Neural cell (in vitro differentiated cells): Measurements from ENCODE around the gene NAA35.

Experiments used
- EP300 ChIP-seq: fragments of 450-650 bp; conservative IDR thresholded peaks from 2 replicates; pipeline ENCODE4 v1.6.1; 2014; ENCODE audit warnings: antibody characterized with exemption, mild to moderate bottlenecking, moderate library complexity; ENCODE audit not compliant: poor library complexity, severe bottlenecking
- EZH2 ChIP-seq: fragments of 200-600, 300-800 bp; shearing (Covaris generic), sonication (generic); IDR thresholded peaks from 2 replicates; pipeline ENCODE4 v1.6.1; 2014; ENCODE audit warnings: antibody characterized with exemption, low read length, borderline replicate concordance, mild to moderate bottlenecking; ENCODE audit not compliant: insufficient read depth, poor library complexity, severe bottlenecking
- POLR2AphosphoS5 ChIP-seq: IDR thresholded peaks from 2 replicates; pipeline ENCODE4 v1.6.1; 2012
- TAF1 ChIP-seq: IDR thresholded peaks from 2 replicates; pipeline ENCODE4 v1.6.1; 2012; ENCODE audit warnings: low read depth
- TF ChIP-seq, protein P1 (sequence below): IDR thresholded peaks from 2 replicates; pipeline ENCODE4 v1.6.1; 2012; ENCODE audit warnings: borderline replicate concordance
- TF ChIP-seq, protein P2 (sequence below): fragments of 450-650 bp; IDR thresholded peaks from 2 replicates; pipeline ENCODE4 v1.5.1; 2014; ENCODE audit warnings: antibody characterized with exemption, mild to moderate bottlenecking, moderate library complexity; ENCODE audit not compliant: poor library complexity, severe bottlenecking

DNA sequence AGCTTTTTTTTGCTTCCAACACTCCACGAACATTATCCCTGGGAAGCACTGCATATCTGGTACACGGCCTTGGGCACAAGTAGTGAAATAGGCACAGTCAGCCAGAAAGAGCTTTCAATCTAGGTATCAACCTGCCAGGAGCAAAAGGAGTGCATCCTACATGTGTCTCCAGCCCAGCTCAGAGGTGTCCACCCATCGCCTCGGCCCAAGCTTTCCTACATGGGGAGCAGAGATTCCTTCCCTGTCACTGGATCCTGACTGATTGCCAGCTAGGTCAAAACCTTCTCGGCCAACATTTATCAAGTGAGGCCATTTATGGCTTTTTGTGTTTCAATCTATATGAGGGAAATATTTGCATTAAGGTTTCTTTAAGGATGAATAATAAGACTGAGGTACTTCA lies 102.6 kb downstream of the NAA35 start:
- TF ChIP-seq POLR2AphosphoS5 (no peak), EP300 (no peak), TAF1 (no peak), EZH2 (no peak)
- TF ChIP-seq, protein P1, sequence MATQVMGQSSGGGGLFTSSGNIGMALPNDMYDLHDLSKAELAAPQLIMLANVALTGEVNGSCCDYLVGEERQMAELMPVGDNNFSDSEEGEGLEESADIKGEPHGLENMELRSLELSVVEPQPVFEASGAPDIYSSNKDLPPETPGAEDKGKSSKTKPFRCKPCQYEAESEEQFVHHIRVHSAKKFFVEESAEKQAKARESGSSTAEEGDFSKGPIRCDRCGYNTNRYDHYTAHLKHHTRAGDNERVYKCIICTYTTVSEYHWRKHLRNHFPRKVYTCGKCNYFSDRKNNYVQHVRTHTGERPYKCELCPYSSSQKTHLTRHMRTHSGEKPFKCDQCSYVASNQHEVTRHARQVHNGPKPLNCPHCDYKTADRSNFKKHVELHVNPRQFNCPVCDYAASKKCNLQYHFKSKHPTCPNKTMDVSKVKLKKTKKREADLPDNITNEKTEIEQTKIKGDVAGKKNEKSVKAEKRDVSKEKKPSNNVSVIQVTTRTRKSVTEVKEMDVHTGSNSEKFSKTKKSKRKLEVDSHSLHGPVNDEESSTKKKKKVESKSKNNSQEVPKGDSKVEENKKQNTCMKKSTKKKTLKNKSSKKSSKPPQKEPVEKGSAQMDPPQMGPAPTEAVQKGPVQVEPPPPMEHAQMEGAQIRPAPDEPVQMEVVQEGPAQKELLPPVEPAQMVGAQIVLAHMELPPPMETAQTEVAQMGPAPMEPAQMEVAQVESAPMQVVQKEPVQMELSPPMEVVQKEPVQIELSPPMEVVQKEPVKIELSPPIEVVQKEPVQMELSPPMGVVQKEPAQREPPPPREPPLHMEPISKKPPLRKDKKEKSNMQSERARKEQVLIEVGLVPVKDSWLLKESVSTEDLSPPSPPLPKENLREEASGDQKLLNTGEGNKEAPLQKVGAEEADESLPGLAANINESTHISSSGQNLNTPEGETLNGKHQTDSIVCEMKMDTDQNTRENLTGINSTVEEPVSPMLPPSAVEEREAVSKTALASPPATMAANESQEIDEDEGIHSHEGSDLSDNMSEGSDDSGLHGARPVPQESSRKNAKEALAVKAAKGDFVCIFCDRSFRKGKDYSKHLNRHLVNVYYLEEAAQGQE: no peak
- TF ChIP-seq, protein P2, sequence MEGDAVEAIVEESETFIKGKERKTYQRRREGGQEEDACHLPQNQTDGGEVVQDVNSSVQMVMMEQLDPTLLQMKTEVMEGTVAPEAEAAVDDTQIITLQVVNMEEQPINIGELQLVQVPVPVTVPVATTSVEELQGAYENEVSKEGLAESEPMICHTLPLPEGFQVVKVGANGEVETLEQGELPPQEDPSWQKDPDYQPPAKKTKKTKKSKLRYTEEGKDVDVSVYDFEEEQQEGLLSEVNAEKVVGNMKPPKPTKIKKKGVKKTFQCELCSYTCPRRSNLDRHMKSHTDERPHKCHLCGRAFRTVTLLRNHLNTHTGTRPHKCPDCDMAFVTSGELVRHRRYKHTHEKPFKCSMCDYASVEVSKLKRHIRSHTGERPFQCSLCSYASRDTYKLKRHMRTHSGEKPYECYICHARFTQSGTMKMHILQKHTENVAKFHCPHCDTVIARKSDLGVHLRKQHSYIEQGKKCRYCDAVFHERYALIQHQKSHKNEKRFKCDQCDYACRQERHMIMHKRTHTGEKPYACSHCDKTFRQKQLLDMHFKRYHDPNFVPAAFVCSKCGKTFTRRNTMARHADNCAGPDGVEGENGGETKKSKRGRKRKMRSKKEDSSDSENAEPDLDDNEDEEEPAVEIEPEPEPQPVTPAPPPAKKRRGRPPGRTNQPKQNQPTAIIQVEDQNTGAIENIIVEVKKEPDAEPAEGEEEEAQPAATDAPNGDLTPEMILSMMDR: no peak
